Neutrophil (primary cell): ENCODE results near the gene CDKN2AIPNL.

ENCODE experiments used
- H3K27ac ChIP-seq: fragments of 200-600 bp; sonication (generic); 2 replicates; pipeline ENCODE4 v1.5.1; 2016; ENCODE audit warnings: mild to moderate bottlenecking, moderate library complexity
- H3K27me3 ChIP-seq: fragments of 200-600 bp; sonication (generic); 2 replicates; pipeline ENCODE4 v1.6.0; 2016; ENCODE audit warnings: mild to moderate bottlenecking
- H3K36me3 ChIP-seq: fragments of 200-600 bp; sonication (generic); 2 replicates; pipeline ENCODE4 v1.5.1; 2017
- H3K4me1 ChIP-seq, 2 experiments: fragments of 200-600 bp in 1 of 2; sonication (generic) in 1 of 2; 1 replicate in 1 of 2; 2 replicates in 1 of 2; pipeline versions ENCODE4 v1.5.1 to v1.6.1; 2013 to 2016; ENCODE audit warnings: low read depth in 1 of 2, low read length in 1 of 2, mild to moderate bottlenecking in 1 of 2, moderate library complexity in 1 of 2; ENCODE audit not compliant: control insufficient read depth in 1 of 2, insufficient read depth in 1 of 2
- H3K4me3 ChIP-seq, 2 experiments: fragments of 200-600 bp in 1 of 2; sonication (generic) in 1 of 2; 1 replicate in 1 of 2; 2 replicates in 1 of 2; pipeline ENCODE4 v1.5.1; 2013 to 2016; ENCODE audit warnings: low read depth in 1 of 2, low read length in 1 of 2, mild to moderate bottlenecking in 1 of 2, moderate library complexity in 1 of 2
- H3K9me3 ChIP-seq: fragments of 200-600 bp; sonication (generic); 2 replicates; pipeline ENCODE4 v1.5.1; 2016
- CTCF ChIP-seq: fragments of 200-600 bp; sonication (generic); IDR thresholded peaks from 2 replicates; pipeline ENCODE4 v1.5.1; 2016; ENCODE audit warnings: antibody characterized with exemption

Gene CDKN2AIPNL

GRCh38 chr5:134432174-134432573, 20.5 kb upstream of the CDKN2AIPNL start:
- H3K4me1 ChIP-seq, result peaks cover 0 to 7% of the 10 kb centered on the region in 2 experiments
- TF ChIP-seq CTCF, result no peak
- H3K36me3 ChIP-seq, result no peaks in the 10 kb centered on the region
- H3K27me3 ChIP-seq, result no peaks in the 10 kb centered on the region
- H3K9me3 ChIP-seq, result no peaks in the 10 kb centered on the region
- H3K27ac ChIP-seq, result no peak overlapping the region
- no peak overlapping the region for H3K4me3 ChIP-seq

GRCh38 chr5:134430001-134430569, 18.4 kb upstream of the CDKN2AIPNL start:
- H3K4me1 ChIP-seq, result no peaks in the 10 kb centered on the region
- H3K36me3 ChIP-seq, result no peaks in the 10 kb centered on the region
- H3K27ac ChIP-seq, result no peak overlapping the region
- H3K4me3 ChIP-seq, result no peak overlapping the region
- no peak for TF ChIP-seq CTCF
- no peaks in the 10 kb centered on the region for H3K9me3 ChIP-seq
- no peaks in the 10 kb centered on the region for H3K27me3 ChIP-seq

- Histone ChIP-seq H3K4me3 (no peak overlapping the region), H3K27ac (no peak overlapping the region)
- no peak for TF ChIP-seq CTCF
These were observed 15.9 kb upstream of the CDKN2AIPNL start for GRCh38 chr5:134427540-134428041.

DNA sequence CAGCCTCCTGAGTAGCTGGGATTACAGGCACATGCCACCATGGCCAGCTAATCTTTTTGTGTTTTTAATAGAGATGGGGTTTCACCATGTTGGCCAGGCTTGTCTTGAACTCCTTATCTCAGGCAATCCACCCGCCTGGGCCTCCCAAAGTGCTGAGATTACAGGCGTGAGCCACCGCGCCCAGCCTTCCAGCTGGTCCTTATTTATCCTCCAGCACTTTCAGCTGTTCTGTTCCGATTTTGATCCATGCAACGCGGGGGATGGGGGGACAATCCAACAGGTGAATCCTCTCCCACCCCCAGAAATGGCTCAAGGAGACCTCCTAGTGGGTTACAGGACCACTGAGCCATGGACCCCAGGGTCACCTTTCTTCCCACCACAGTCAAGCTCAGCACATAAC, 14.7 kb upstream of the CDKN2AIPNL start:
- TF ChIP-seq CTCF, result no peak
- Histone ChIP-seq H3K4me3 (no peak overlapping the region), H3K36me3 (no peaks in the 10 kb centered on the region), H3K4me1 (no peaks in the 10 kb centered on the region), H3K9me3 (no peaks in the 10 kb centered on the region), H3K27ac (no peak overlapping the region), H3K27me3 (no peaks in the 10 kb centered on the region)

More at GRCh38 chr5:134427540-134428041, 15.9 kb upstream of the CDKN2AIPNL start:
- Histone ChIP-seq H3K9me3 (no peaks in the 10 kb centered on the region), H3K36me3 (no peaks in the 10 kb centered on the region), H3K4me1 (no peaks in the 10 kb centered on the region), H3K27me3 (no peaks in the 10 kb centered on the region)

DNA sequence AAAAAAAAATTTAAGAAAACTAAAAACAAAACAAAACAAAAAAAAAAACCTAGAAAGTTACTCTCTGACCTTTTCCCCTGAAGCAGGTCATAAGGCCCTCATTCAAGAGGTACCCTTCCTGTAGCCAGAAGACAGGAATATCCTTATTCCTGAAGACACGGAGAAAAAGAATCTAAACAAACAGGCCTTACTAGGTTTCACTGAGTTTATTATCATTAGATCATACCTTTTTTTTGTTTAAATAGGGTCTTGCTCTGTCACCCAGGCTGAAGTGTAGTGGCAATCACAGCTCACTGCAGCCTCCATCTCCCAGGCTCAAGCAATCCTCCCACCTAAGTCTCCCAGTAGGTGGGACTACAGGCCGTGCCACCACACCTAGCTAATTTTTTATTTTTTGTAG, 11.7 kb upstream of the CDKN2AIPNL start:
- Histone ChIP-seq H3K27me3 (no peaks in the 10 kb centered on the region), H3K4me1 (no peaks in the 10 kb centered on the region), H3K9me3 (no peaks in the 10 kb centered on the region), H3K4me3 (no peak overlapping the region), H3K27ac (no peak overlapping the region), H3K36me3 (no peaks in the 10 kb centered on the region)
- no peak for TF ChIP-seq CTCF
